Thyroid gland (tissue), 4 donors: ENCODE measurements around the gene TBC1D4.

Experiments
- POLR2A ChIP-seq, 2 donors: fragments of 450-650 bp; IDR thresholded peaks; one replicate each; pipeline ENCODE4 v1.6.1; 2017; ENCODE audit warnings: antibody characterized with exemption in 2 of 2, mild to moderate bottlenecking in 2 of 2, moderate library complexity in 1 of 2
- TF ChIP-seq, protein P1 (sequence below), 6 experiments: fragments of 200-600 bp in 3 of 6; fragments of 450-650 bp in 3 of 6; sonication (generic) in 3 of 6; IDR thresholded peaks; one replicate each; pipeline ENCODE4 v1.5.1; 2016 to 2019; ENCODE audit warnings: antibody characterized with exemption in 6 of 6, mild to moderate bottlenecking in 2 of 6, inconsistent platforms in 1 of 6, moderate library complexity in 1 of 6

DNA sequence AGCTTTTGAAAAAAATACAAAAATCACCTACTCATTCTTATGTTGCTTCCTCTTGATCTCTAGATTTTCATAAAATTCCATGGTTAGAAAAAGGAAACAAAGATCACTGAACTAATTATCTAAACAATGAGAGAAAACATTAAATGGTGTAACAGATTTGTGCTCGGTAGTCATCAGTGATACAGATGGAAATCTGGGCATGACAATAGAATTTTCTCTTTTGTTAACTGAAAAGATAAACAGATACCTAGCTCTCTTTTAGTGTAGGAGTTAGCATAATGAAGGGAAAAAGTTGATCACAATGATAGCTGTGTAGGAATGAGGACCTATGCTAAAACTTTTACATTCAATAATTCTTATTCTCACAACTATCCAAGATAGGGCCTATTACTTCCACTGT lies 103.7 kb downstream of the TBC1D4 start:
- TF ChIP-seq POLR2A (IDR thresholded peaks at IDR 0.05), result no peak
- TF ChIP-seq, protein P1, sequence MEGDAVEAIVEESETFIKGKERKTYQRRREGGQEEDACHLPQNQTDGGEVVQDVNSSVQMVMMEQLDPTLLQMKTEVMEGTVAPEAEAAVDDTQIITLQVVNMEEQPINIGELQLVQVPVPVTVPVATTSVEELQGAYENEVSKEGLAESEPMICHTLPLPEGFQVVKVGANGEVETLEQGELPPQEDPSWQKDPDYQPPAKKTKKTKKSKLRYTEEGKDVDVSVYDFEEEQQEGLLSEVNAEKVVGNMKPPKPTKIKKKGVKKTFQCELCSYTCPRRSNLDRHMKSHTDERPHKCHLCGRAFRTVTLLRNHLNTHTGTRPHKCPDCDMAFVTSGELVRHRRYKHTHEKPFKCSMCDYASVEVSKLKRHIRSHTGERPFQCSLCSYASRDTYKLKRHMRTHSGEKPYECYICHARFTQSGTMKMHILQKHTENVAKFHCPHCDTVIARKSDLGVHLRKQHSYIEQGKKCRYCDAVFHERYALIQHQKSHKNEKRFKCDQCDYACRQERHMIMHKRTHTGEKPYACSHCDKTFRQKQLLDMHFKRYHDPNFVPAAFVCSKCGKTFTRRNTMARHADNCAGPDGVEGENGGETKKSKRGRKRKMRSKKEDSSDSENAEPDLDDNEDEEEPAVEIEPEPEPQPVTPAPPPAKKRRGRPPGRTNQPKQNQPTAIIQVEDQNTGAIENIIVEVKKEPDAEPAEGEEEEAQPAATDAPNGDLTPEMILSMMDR (IDR thresholded peaks at IDR 0.05), result no peak
